Limb (tissue), 2 donors: ENCODE results near the gene MAP1B.

Experiments
- DNase-seq, 2 donors: peaks; one replicate each; pipeline ENCODE4 v3.0.0-alpha.2; 2016; ENCODE audit errors: extremely low spot score in 2 of 2

The MAP1B gene

DNA sequence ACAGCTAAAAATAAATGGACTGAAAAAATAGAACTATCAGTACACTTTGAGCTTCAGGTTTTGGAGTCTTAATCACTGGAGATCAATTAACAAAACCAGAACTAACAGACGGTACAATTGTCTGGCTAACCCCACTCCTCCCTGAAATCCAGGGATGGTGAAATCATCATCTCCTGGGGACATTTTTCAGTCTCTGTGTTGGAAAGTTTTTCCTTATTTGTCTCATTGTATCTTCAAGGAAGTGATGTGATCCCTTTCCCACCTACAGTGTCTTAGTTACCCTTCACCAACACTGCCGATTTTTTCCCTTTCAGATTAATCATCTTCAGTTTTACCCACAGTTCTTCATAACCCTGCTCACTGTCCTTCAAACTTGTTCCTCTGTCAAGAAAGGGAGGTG, 81.9 kb downstream of the MAP1B start:
- no peak for DNase-seq

DNA sequence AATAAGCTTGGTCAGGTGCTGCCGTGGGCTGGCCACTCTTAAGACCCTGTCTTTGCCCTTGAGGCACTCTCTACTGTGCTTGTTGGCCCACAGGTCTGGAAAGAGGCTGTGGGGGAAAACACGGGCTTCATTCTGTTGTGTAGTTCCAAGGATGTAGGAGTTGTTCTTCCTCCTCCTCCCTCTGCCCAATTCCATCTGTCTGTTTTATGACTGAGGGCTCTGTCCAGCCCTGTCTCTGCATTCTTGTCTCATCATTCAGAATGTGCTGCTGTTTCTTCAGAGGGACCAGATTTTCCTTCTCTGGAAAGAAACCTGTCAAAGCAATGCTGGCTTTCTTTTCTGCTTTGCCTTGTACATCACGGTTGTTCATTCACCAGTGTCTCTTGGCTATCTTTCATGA, 84.1 kb downstream of the MAP1B start:
- DNase-seq = no peak

GRCh38 chr5:72194846-72195245, 87.6 kb downstream of the MAP1B start:
- DNase-seq = no peak

GRCh38 chr5:72195581-72195980, 88.3 kb downstream of the MAP1B start:
- no peak for DNase-seq

DNA sequence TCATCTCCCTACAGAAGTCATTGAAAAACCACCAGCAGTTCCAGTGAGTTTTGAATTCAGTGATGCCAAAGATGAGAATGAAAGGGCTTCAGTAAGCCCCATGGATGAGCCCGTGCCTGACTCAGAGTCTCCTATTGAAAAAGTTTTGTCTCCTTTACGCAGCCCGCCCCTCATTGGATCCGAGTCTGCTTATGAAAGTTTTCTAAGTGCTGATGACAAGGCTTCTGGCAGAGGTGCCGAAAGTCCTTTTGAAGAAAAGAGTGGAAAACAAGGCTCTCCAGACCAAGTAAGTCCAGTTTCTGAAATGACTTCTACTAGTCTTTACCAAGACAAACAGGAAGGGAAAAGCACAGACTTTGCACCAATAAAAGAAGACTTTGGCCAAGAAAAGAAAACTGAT, 90.1 kb downstream of the MAP1B start:
- no peak for DNase-seq

DNA sequence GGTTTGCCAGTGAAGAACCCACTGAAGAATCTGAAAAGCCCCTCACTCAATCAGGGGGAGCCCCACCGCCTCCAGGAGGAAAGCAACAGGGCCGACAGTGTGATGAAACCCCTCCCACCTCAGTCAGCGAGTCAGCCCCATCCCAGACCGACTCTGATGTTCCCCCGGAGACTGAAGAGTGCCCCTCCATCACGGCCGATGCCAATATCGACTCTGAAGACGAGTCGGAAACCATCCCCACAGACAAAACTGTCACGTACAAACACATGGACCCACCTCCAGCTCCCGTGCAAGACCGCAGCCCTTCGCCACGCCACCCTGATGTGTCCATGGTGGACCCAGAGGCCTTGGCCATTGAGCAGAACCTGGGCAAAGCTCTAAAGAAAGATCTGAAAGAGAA, 92.4 kb downstream of the MAP1B start:
- no peak for DNase-seq

DNA sequence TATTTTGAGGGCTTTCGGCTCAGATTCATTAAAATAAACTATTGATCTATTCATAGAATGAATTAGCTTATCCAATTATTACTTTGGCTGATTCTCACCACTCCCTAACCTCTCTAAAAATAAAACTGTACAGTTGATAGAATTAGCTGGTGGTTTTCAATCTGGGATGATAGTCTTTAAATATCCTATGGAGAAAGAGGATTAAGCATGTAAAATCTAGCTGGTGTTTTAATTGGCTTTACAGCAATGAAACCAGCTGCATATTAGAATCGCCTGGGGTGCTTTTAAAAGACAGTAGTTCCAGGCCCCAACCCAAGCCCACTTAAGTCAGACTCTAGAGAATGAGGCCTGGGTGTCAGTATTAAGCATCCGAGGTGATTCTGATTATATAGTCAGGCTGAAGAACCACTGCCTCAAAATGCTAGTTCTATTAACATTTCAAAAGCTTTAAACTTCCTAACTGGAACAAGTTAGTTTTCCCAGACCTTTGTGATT, 95.1 kb downstream of the MAP1B start:
- no peak for DNase-seq

GRCh38 chr5:72203251-72203845, 96.1 kb downstream of the MAP1B start:
- no peak for DNase-seq

DNA sequence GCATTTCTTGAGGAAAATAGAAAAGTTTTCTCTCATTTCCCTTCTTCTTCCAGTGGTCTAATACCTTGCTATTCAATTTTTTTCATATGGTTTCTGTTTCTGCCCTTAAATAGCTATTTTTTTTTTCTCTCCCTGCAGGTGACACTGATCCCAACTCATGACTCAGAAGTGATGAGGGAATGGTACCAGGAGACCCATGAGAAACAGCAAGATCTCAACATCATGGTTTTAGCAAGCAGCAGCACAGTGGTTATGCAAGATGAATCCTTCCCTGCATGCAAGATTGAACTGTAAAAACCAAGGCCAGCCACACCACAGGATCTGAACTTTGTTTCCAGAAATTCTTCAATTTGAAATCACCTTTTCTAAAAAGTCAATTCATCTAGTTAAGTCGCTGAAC, 97.7 kb downstream of the MAP1B start:
- no peak for DNase-seq

GRCh38 chr5:72205431-72206009, 98.2 kb downstream of the MAP1B start:
- no peak for DNase-seq

GRCh38 chr5:72206160-72206559, 98.9 kb downstream of the MAP1B start:
- DNase-seq = no peak

- DNase-seq = no peak
These were observed 99.7 kb downstream of the MAP1B start for GRCh38 chr5:72206994-72207393.

GRCh38 chr5:72208324-72208926, 101.2 kb downstream of the MAP1B start:
- DNase-seq = no peak

GRCh38 chr5:72209147-72210115, 102.2 kb downstream of the MAP1B start:
- peak in 1 of 2 donors; percentile 46 for DNase-seq

DNA sequence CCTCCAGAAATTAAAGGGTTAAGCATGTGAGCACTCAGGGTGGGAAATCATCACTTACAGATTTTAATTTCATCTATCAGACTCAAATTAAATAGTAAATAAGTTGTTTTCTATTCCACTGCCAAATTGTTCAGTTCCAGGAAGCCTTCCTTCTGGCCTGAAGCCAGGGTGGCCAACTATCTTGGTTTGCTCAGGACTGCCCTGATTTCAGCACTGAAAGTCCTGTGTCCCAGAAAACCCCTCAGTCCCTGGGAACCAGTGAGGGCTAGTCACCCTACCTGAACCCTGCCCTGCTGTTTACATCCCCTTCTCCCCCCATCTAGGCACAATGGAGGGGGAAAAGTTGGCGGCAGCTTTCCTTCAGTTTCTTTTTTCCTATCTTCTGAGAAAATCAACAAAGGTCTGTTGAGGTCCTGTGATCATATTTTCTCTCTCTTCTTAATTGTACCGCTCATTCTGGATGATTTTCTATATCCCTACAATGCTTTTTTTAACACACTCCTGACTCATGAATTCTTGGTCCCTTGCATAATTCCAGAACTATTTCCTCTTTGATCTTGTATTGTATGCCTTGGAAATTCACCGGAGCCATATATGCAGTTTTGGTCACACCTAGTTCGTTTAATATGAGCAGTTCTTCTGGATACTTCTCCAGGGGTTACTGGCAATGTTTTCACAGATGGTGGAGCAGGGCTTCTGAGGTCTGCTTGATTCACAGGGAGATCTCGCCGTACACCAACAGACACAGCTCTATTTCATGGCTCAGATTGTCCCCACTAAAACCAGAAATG, 103.8 kb downstream of the MAP1B start:
- peak; percentile 16 to 40 for DNase-seq

- DNase-seq = no peak
These were observed 104.9 kb downstream of the MAP1B start for GRCh38 chr5:72212171-72212570.

GRCh38 chr5:72213482-72213881, 106.2 kb downstream of the MAP1B start:
- no peak for DNase-seq

GRCh38 chr5:72214168-72214567, 106.9 kb downstream of the MAP1B start:
- DNase-seq = no peak

GRCh38 chr5:72216756-72217155, 109.5 kb downstream of the MAP1B start:
- DNase-seq = no peak

DNA sequence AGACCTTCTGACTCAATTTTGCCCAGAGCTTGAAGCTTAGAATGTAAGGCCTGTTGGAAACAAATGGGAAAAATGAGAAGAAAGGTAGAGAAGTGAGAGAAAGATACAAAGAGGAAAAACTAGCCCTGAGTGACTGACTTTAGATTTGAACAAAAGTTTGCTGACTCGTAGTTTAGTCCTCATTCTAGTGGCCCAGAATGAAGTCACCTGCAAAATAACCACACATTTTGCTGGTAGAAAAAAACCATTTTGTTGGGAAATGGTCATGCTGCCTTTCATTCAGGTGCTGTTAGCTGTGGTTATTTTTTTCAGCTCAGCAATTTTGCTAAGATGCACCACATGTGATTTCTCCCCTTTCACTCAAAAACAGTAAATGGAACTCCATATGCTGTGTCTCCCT, 113.8 kb downstream of the MAP1B start:
- no peak for DNase-seq

GRCh38 chr5:72221541-72221940, 114.3 kb downstream of the MAP1B start:
- no peak for DNase-seq
